Measurements from ENCODE around the gene GNA12. TPM values are rescaled to one million over a fixed set of nuclear protein-coding genes. Genes with fewer than 3 reads are reported as not detected.

GNA12 gene
- total and polyA plus RNA-seq, 10 of the 15 experiments (the other 5 are each of a cell fraction or from before 2014, with no cell fraction given): 1.9 to 51.8 (median 12.6) TPM

DNA sequence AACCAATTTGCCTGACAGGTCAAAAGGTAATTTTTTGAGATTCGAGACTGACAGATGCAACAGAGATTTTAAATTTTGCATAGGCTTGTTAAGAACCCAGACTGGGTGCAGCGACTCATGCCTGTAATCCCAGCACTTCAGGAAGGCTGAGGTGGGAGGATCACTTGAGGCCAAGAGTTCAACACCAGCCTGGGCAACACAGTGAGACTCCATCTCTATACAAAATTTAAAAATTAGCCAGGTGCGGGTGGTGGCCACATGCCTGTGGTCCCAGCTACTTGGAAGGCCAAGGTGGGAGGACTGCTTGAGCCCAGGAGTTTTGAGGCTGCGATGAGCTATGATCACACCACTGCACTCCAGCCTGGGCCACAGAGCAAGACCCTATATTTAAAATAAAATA is 121.5 kb downstream of the GNA12 start:
- no peaks in the 10 kb centered on the region for H4K20me1 ChIP-seq (ENCODE audit: control insufficient read depth, insufficient read depth)
- in situ Hi-C loops (cut with MboI) (no loop called here), intact Hi-C loops (cut with micrococcal nuclease; ENCODE audit: unreplicated experiment) (no loop called here)
- ChIA-PET CTCF (no interaction called here), RAD21 (ENCODE audit: unreplicated experiment) (interaction anchor here (0.7 to 1.0 kb wide), 3 partner anchors 13 to 42 kb away, joined by 3 to 4 read pairs (median 3); no protein-coding TSS in a partner anchor), POLR2A (no interaction called here), SMC1A (ENCODE audit: uncharacterized antibody, unreplicated experiment) (interaction anchor here (1.1 to 2.0 kb wide), 3 partner anchors 13 to 107 kb away, joined by 3 to 10 read pairs (median 3); no protein-coding TSS in a partner anchor)
- 77% methylated on average over 4 of the region's 4 CpGs for WGBS (ENCODE audit: insufficient coverage, insufficient replicate concordance, low lambda C conversion rate, missing lambda C conversion rate)
- H3K4me2 ChIP-seq (ENCODE audit: control insufficient read depth, insufficient read depth): no peak overlapping the region
- DNase-seq (ENCODE audit: low read depth, low spot score) (no peak), FAIRE-seq (no peak), ATAC-seq (no peak)
- no peak for TF ChIP-seq MEF2B (IDR thresholded peaks at IDR 0.05; ENCODE audit: partially characterized antibody, poor library complexity, severe bottlenecking)
- no peaks in the 10 kb centered on the region; the same call in 2 of the 3 replicates for H3K9me3 ChIP-seq (replicated peaks; ENCODE audit: control insufficient read depth, insufficient read depth, low read length)
- no peaks in the 10 kb centered on the region; a peak in 1 of 4 replicates for H3K36me3 ChIP-seq (ENCODE audit: control insufficient read depth in 2 of 2, insufficient read depth in 2 of 2, low read length in 1 of 2)
- no TSS peak for BruUV-seq (replicated peaks)
- H3K27ac ChIP-seq (ENCODE audit: control insufficient read depth, insufficient read depth): no peak overlapping the region
- no peaks in the 10 kb centered on the region for H3K27me3 ChIP-seq (replicated peaks in 1 of 2; ENCODE audit: control insufficient read depth in 2 of 2, insufficient read depth in 2 of 2, low read length in 1 of 2)
- no peak overlapping the region for H3K4me3 ChIP-seq
- H2AFZ ChIP-seq (ENCODE audit: control insufficient read depth, low read depth, low read length): no peak overlapping the region
- H3K79me2 ChIP-seq (ENCODE audit: control insufficient read depth, insufficient read depth, low read length): no peaks in the 10 kb centered on the region
- peaks cover 7% of the 10 kb centered on the region for H3K4me1 ChIP-seq (ENCODE audit: control insufficient read depth, insufficient read depth, low read length)
- no peak overlapping the region for H3K9ac ChIP-seq (ENCODE audit: control insufficient read depth, insufficient read depth, low read length)

DNA sequence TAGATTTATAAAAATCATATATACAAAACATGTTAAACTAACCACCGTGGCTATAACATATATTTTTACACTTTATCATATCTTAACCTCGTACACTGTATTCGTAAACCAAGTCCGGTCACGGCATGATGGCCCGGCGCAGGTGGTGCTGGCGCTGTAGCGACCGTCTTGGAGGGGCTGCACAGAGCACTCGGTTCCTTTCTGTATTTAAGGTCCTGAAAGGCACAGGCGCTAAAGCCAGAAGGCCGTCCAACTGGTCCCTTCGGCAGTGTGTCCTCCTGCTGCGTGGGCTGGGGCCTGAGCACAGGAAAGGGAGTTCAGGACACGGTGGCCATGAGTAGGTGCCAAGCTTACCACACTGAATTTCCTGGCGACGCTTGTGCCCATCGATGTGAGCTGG is 122.3 kb downstream of the GNA12 start:
- Histone ChIP-seq H2AFZ (ENCODE audit: control insufficient read depth, low read depth, low read length) (no peak overlapping the region), H3K27ac (ENCODE audit: control insufficient read depth, insufficient read depth) (no peak overlapping the region), H3K4me2 (ENCODE audit: control insufficient read depth, insufficient read depth) (no peak overlapping the region), H3K79me2 (ENCODE audit: control insufficient read depth, insufficient read depth, low read length) (no peaks in the 10 kb centered on the region), H4K20me1 (ENCODE audit: control insufficient read depth, insufficient read depth) (no peaks in the 10 kb centered on the region), H3K4me1 (ENCODE audit: control insufficient read depth, insufficient read depth, low read length) (peaks cover 12% of the 10 kb centered on the region), H3K36me3 (ENCODE audit: control insufficient read depth in 2 of 2, insufficient read depth in 2 of 2, low read length in 1 of 2) (no peaks in the 10 kb centered on the region; a peak in 1 of 4 replicates), H3K4me3 (no peak overlapping the region), H3K9ac (ENCODE audit: control insufficient read depth, insufficient read depth, low read length) (no peak overlapping the region), H3K9me3 (replicated peaks; ENCODE audit: control insufficient read depth, insufficient read depth, low read length) (no peaks in the 10 kb centered on the region; the same call in 2 of the 3 replicates), H3K27me3 (replicated peaks in 1 of 2; ENCODE audit: control insufficient read depth in 2 of 2, insufficient read depth in 2 of 2, low read length in 1 of 2) (no peaks in the 10 kb centered on the region)
- ChIA-PET POLR2A (no interaction called here), SMC1A (ENCODE audit: uncharacterized antibody, unreplicated experiment) (interaction anchor here (0.6 to 1.8 kb wide), 3 partner anchors 16 to 74 kb away, joined by 3 to 5 read pairs (median 3); no protein-coding TSS in a partner anchor), CTCF (interaction anchor here (1.3 to 3.9 kb wide), 2 partner anchors 12 to 112 kb away, joined by 3 to 54 read pairs; no protein-coding TSS in a partner anchor), RAD21 (ENCODE audit: unreplicated experiment) (interaction anchor here (1.0 kb wide), 1 partner anchor 12 kb away, joined by 3 read pairs; no protein-coding TSS in a partner anchor)
- no peak for DNase-seq (ENCODE audit: low read depth, low spot score)
- in situ Hi-C loops (cut with MboI) (no loop called here), intact Hi-C loops (cut with micrococcal nuclease; ENCODE audit: unreplicated experiment) (no loop called here)
- no TSS peak for BruUV-seq (replicated peaks)
- TF ChIP-seq, protein P1, sequence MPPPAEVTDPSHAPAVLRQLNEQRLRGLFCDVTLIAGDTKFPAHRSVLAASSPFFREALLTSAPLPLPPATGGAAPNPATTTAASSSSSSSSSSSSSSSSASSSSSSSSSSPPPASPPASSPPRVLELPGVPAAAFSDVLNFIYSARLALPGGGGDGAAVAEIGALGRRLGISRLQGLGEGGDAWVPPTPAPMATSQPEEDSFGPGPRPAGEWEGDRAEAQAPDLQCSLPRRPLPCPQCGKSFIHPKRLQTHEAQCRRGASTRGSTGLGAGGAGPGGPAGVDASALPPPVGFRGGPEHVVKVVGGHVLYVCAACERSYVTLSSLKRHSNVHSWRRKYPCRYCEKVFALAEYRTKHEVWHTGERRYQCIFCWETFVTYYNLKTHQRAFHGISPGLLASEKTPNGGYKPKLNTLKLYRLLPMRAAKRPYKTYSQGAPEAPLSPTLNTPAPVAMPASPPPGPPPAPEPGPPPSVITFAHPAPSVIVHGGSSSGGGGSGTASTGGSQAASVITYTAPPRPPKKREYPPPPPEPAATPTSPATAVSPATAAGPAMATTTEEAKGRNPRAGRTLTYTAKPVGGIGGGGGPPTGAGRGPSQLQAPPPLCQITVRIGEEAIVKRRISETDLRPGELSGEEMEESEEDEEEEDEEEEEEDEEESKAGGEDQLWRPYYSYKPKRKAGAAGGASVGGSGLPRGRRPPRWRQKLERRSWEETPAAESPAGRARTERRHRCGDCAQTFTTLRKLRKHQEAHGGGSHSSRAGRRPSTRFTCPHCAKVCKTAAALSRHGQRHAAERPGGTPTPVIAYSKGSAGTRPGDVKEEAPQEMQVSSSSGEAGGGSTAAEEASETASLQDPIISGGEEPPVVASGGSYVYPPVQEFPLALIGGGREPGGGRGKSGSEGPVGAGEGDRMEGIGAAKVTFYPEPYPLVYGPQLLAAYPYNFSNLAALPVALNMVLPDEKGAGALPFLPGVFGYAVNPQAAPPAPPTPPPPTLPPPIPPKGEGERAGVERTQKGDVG (CRISPR knock-in tag; IDR thresholded peaks at IDR 0.05): no peak
- TF ChIP-seq SRF (IDR thresholded peaks at IDR 0.05; ENCODE audit: low read depth in 2 of 2, low read length in 2 of 2) (no peak), MYB (IDR thresholded peaks at IDR 0.05; ENCODE audit: borderline replicate concordance, low read depth, low read length) (no peak), YBX1 (IDR thresholded peaks at IDR 0.05) (no peak), POU2F2 (IDR thresholded peaks at IDR 0.05; ENCODE audit: borderline replicate concordance, low read depth, low read length) (no peak), SMC3 (IDR thresholded peaks at IDR 0.05; ENCODE audit: borderline replicate concordance, low read length) (no peak), ATF7 (IDR thresholded peaks at IDR 0.05; ENCODE audit: low read depth) (no peak)
- TF ChIP-seq, protein P2, sequence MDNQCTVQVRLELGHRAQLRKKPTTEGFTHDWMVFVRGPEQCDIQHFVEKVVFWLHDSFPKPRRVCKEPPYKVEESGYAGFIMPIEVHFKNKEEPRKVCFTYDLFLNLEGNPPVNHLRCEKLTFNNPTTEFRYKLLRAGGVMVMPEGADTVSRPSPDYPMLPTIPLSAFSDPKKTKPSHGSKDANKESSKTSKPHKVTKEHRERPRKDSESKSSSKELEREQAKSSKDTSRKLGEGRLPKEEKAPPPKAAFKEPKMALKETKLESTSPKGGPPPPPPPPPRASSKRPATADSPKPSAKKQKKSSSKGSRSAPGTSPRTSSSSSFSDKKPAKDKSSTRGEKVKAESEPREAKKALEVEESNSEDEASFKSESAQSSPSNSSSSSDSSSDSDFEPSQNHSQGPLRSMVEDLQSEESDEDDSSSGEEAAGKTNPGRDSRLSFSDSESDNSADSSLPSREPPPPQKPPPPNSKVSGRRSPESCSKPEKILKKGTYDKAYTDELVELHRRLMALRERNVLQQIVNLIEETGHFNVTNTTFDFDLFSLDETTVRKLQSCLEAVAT (IDR thresholded peaks at IDR 0.05): no peak
- FAIRE-seq: no peak
- no peak for ATAC-seq
- WGBS (ENCODE audit: insufficient coverage, insufficient replicate concordance, low lambda C conversion rate, missing lambda C conversion rate): 96% methylated on average over 19 of the region's 19 CpGs
